Cardiac muscle cell (in vitro differentiated cells and primary cell): Measurements from ENCODE around the gene VAT1L. TPM values are rescaled to one million over a fixed set of nuclear protein-coding genes. Genes with fewer than 3 reads are reported as not detected.

Experiments used
- DNase-seq, 2 donors: peaks; one replicate each; pipeline versions ENCODE4 v3.0.0 to v3.0.0-alpha.2; 2010 to 2017; ENCODE audit warnings: low read depth in 1 of 2, low spot score in 1 of 2
- H3K27ac ChIP-seq: fragments of 200-600 bp; sonication (generic); 2 replicates; pipeline ENCODE4 v1.5.1; 2016
- H3K27me3 ChIP-seq: fragments of 200-600 bp; sonication (generic); 2 replicates; pipeline ENCODE4 v1.6.0; 2016; ENCODE audit warnings: control low read depth
- H3K36me3 ChIP-seq: fragments of 200-600 bp; sonication (generic); 2 replicates; pipeline ENCODE4 v1.5.1; 2016; ENCODE audit warnings: control low read depth
- H3K4me1 ChIP-seq: fragments of 200-600 bp; sonication (generic); 2 replicates; pipeline ENCODE4 v1.8.1; 2017; ENCODE audit warnings: low read depth, mild to moderate bottlenecking, mixed run types
- H3K4me3 ChIP-seq: fragments of 200-600 bp; sonication (generic); 2 replicates; pipeline ENCODE4 v1.5.1; 2016; ENCODE audit warnings: mild to moderate bottlenecking
- H3K9me3 ChIP-seq: fragments of 200-600 bp; sonication (generic); 2 replicates; pipeline ENCODE4 v1.5.1; 2017; ENCODE audit warnings: low read depth, mild to moderate bottlenecking, control low read depth
- CTCF ChIP-seq: IDR thresholded peaks from 2 replicates; pipeline ENCODE4 v1.5.1; 2012; ENCODE audit warnings: low read depth, mild to moderate bottlenecking, low read length
- polyA plus RNA-seq: library from polyadenylated mRNA; unstranded; fragments of >200 nt; fragmentation: Nextera tagmentation; extraction: Ambion mirVana; gene quantifications from 2 replicates; pipeline ENCODE4 v1.2.1, GENCODE V29; 2016
- total RNA-seq: library from RNA; depleted of rRNA; stranded (reverse); fragments of >200 nt; gene quantifications from 2 replicates; pipeline ENCODE4 v1.2.3, GENCODE V29; 2016

Gene VAT1L
- total and polyA plus RNA-seq, 2 experiments from 2014 or later: 1.5 to 2.4 TPM

DNA sequence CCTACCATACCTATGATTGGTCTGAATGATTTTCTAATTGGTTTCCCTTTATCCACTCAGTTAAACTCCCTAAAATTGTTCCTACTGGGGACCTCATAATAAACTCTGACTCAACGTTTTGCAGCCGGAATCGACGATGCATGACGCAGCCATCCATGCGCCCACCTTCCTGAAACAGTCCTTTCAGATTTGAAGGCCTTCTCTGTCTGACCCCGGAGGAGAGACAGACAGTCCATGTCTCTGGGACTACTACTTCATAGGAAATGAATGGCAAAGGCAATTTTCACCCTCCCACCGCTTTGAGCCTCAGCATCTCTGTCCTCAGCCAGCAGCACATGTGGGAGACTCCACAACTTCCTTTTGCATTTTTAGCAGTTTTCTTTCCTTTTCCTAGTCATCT, 13.5 kb downstream of the VAT1L start:
- no peak for DNase-seq
- H3K36me3 ChIP-seq: no peaks in the 10 kb centered on the region
- H3K27me3 ChIP-seq: no peaks in the 10 kb centered on the region
- no peaks in the 10 kb centered on the region for H3K9me3 ChIP-seq
- no peak overlapping the region for H3K27ac ChIP-seq
- no peaks in the 10 kb centered on the region for H3K4me1 ChIP-seq
- no peak for TF ChIP-seq CTCF
- H3K4me3 ChIP-seq: no peak overlapping the region

DNA sequence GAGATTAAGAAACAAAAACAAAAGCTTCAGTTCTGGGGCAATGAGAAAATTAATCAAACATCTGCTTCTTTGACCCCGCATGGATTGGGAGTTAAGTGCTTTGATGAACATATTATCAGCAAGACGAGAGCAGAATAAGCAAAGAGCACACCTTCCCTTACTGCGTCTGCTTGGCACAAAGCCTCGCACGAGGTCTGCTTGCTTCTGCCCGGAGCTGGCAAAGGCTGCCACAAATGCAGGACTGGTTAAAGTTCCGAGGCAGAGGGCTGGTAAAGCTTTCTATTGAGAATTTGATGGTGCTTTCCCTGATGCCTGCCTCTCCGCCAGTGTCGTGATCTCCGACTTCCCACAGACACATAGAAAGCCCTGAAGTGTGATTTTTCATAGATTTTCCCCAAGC, 17.0 kb downstream of the VAT1L start:
- no peak overlapping the region for H3K27ac ChIP-seq
- H3K4me1 ChIP-seq: no peaks in the 10 kb centered on the region
- no peak for TF ChIP-seq CTCF
- no peaks in the 10 kb centered on the region for H3K27me3 ChIP-seq
- H3K9me3 ChIP-seq: no peaks in the 10 kb centered on the region
- H3K36me3 ChIP-seq: no peaks in the 10 kb centered on the region
- DNase-seq: no peak
- H3K4me3 ChIP-seq: no peak overlapping the region

- Histone ChIP-seq H3K9me3 (no peaks in the 10 kb centered on the region), H3K4me1 (no peaks in the 10 kb centered on the region), H3K27ac (no peak overlapping the region), H3K27me3 (no peaks in the 10 kb centered on the region), H3K36me3 (no peaks in the 10 kb centered on the region), H3K4me3 (no peak overlapping the region)
- no peak for TF ChIP-seq CTCF
- no peak for DNase-seq
Observed at GRCh38 chr16:77807021-77807420, 18.7 kb downstream of the VAT1L start.

DNA sequence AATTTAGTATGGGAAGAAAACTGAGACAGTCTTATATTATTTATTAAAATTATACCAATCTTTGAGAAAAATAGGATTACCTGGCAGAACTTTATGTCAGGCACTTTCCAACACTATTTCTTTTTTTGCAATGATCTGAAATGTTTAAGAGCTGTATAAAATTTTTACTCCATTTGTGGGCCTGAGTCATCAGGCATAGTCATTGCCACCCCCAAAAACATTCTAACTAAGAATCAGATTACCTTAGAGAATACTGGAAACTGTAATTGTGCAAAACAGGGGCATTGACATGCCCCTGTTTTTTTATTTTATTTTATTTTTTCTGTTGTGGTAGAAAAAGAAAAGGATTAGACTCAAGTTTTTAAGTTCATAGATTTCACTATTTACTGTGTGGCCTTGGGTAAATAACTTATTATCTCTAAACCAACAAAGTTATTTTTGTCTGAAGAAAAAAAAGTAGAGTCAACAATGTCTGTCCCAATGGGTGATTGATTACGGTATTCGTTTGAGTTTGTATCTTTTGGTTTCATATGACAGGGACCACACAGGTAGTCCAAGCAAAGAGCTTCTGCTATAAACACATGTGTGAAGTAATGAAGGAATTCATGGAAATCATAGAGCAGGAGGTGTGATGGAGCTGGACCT, 24.6 kb downstream of the VAT1L start:
- Histone ChIP-seq H3K4me1 (no peaks in the 10 kb centered on the region), H3K36me3 (no peaks in the 10 kb centered on the region), H3K4me3 (no peak overlapping the region), H3K27me3 (no peaks in the 10 kb centered on the region), H3K9me3 (no peaks in the 10 kb centered on the region), H3K27ac (no peak overlapping the region)
- no peak for TF ChIP-seq CTCF
- no peak for DNase-seq

DNA sequence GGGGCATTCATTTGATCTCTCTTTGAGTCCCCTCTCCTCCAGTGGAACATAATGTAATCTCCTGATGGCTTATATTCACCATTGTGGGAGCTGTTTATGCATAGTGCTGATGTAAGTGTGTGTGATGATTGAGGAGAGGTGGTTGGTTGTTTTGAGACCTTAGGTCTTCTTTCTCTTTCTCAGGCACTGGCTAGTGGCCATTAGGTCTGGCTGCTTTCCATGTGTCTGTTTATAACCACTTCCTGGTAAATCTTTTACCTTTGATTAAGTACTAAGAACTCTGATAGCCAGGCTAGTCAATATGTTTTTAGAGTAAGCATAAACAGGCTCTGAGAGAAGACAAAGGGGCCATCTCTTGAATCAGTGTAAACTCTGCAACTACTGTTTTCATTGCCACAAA, 27.9 kb downstream of the VAT1L start:
- no peaks in the 10 kb centered on the region for H3K9me3 ChIP-seq
- H3K4me1 ChIP-seq: no peaks in the 10 kb centered on the region
- H3K36me3 ChIP-seq: no peaks in the 10 kb centered on the region
- no peaks in the 10 kb centered on the region for H3K27me3 ChIP-seq
- TF ChIP-seq CTCF: no peak
- DNase-seq: peak in 1 of 2 donors; percentile 10
- no peak overlapping the region for H3K4me3 ChIP-seq
- no peak overlapping the region for H3K27ac ChIP-seq
